K562 (cell line): ENCODE measurements around the gene RRAD.

Experiments used
- HDAC6 ChIP-seq: IDR thresholded peaks from 2 replicates; pipeline ENCODE4 v1.6.1; 2012; ENCODE audit warnings: low read depth, mild to moderate bottlenecking, control low read depth, inconsistent platforms, low read length, moderate library complexity
- HMG20B ChIP-seq: fragments of 250-450 bp; sonication (Bioruptor Pico); IDR thresholded peaks from 2 replicates; pipeline ENCODE4 v1.5.0; 2021; ENCODE audit warnings: mild to moderate bottlenecking
- LCOR ChIP-seq: sonication (generic); formaldehyde crosslinking; IDR thresholded peaks from 2 replicates; pipeline ENCODE4 v1.8.0; 2022; ENCODE audit warnings: mild to moderate bottlenecking, missing genetic modification reagents
- NRF1 ChIP-seq, 2 experiments: fragments of 450-650 bp; IDR thresholded peaks in 1 of 2; conservative IDR thresholded peaks in 1 of 2; 2 replicates each; pipeline ENCODE4 v1.6.1; 2014; ENCODE audit warnings: mild to moderate bottlenecking in 2 of 2
- POLR2A ChIP-seq: fragments of 450-650 bp; conservative IDR thresholded peaks from 2 replicates; pipeline ENCODE4 v1.6.1; 2016
- SREBF2 ChIP-seq: sonication (generic); formaldehyde crosslinking; IDR thresholded peaks from 2 replicates; pipeline ENCODE4 v1.4.0; 2020; ENCODE audit warnings: mild to moderate bottlenecking, missing genetic modification reagents
- TF ChIP-seq, protein P1 (sequence below), 3 experiments: IDR thresholded peaks in 2 of 3; conservative IDR thresholded peaks in 1 of 3; 2 replicates each; pipeline ENCODE4 v1.5.1; 2011 to 2012; ENCODE audit warnings: low read length in 3 of 3, mild to moderate bottlenecking in 3 of 3, control low read depth in 2 of 3, improper control_type of control experiment in 1 of 3, inconsistent platforms in 1 of 3, low read depth in 1 of 3, mixed read lengths in 1 of 3, moderate library complexity in 1 of 3; ENCODE audit not compliant: insufficient read depth in 2 of 3
- TF ChIP-seq, protein P2 (sequence below): conservative IDR thresholded peaks from 2 replicates; pipeline ENCODE4 v1.6.1; 2011; ENCODE audit warnings: low read depth, mild to moderate bottlenecking, low read length; ENCODE audit not compliant: control insufficient read depth

DNA sequence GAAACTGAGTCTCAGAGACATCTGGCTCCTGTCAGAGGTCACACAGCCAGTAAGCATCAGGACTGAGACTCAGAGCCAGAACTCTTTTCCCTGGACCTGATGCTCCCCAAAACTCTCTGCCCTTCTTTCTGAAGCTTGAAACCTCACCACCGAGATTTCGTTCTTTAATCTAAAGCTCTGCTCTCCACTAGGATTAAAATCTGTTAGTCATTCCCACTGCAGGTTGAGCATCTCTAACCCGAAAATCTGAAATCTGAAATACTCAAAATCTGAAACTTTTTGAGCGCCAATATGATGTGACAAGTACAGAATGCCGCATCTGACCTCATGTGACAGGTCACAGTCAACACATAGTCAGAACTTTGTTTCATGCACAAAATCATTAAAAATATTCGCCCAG lies 8.8 kb downstream of the RRAD start:
- TF ChIP-seq NRF1 (conservative IDR thresholded peaks at IDR 0.05 in 1 of 2, IDR thresholded peaks at IDR 0.05 in 1 of 2) (no peak), LCOR (CRISPR knock-in tag) (no peak), SREBF2 (CRISPR knock-in tag) (no peak), HDAC6 (no peak), POLR2A (no peak), HMG20B (CRISPR knock-in tag) (no peak)
- TF ChIP-seq, protein P1, sequence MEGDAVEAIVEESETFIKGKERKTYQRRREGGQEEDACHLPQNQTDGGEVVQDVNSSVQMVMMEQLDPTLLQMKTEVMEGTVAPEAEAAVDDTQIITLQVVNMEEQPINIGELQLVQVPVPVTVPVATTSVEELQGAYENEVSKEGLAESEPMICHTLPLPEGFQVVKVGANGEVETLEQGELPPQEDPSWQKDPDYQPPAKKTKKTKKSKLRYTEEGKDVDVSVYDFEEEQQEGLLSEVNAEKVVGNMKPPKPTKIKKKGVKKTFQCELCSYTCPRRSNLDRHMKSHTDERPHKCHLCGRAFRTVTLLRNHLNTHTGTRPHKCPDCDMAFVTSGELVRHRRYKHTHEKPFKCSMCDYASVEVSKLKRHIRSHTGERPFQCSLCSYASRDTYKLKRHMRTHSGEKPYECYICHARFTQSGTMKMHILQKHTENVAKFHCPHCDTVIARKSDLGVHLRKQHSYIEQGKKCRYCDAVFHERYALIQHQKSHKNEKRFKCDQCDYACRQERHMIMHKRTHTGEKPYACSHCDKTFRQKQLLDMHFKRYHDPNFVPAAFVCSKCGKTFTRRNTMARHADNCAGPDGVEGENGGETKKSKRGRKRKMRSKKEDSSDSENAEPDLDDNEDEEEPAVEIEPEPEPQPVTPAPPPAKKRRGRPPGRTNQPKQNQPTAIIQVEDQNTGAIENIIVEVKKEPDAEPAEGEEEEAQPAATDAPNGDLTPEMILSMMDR (IDR thresholded peaks at IDR 0.05 in 2 of 3, conservative IDR thresholded peaks at IDR 0.05 in 1 of 3; ENCODE audit: insufficient read depth in 2 of 3, low read depth in 1 of 3, low read length in 3 of 3), result no peak
- TF ChIP-seq, protein P2, sequence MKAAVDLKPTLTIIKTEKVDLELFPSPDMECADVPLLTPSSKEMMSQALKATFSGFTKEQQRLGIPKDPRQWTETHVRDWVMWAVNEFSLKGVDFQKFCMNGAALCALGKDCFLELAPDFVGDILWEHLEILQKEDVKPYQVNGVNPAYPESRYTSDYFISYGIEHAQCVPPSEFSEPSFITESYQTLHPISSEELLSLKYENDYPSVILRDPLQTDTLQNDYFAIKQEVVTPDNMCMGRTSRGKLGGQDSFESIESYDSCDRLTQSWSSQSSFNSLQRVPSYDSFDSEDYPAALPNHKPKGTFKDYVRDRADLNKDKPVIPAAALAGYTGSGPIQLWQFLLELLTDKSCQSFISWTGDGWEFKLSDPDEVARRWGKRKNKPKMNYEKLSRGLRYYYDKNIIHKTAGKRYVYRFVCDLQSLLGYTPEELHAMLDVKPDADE, result no peak
